ENCODE data around the gene ISYNA1.

Gene ISYNA1

GRCh38 chr19:18445262-18445948 is 7.5 kb upstream of the ISYNA1 start:
- DNase-seq (ENCODE audit: insufficient read length, low spot score) (no peak), FAIRE-seq (no peak)

GRCh38 chr19:18444513-18444912 is 6.6 kb upstream of the ISYNA1 start:
- no peak for FAIRE-seq
- DNase-seq (ENCODE audit: insufficient read length, low spot score): no peak

- FAIRE-seq: no peak
Measured at GRCh38 chr19:18443831-18444230, 5.9 kb upstream of the ISYNA1 start.

GRCh38 chr19:18443406-18443805 is 5.5 kb upstream of the ISYNA1 start:
- no peak for DNase-seq (ENCODE audit: insufficient read length, low spot score)
- FAIRE-seq: no peak

More at GRCh38 chr19:18443831-18444230, 5.9 kb upstream of the ISYNA1 start:
- DNase-seq (ENCODE audit: insufficient read length, low spot score): no peak

- no peak for FAIRE-seq
- no peak for DNase-seq (ENCODE audit: insufficient read length, low spot score)
Measured at GRCh38 chr19:18442941-18443340, 5.0 kb upstream of the ISYNA1 start.

GRCh38 chr19:18441804-18442788 is 4.2 kb upstream of the ISYNA1 start:
- FAIRE-seq: no peak

GRCh38 chr19:18440936-18441803 is 3.2 kb upstream of the ISYNA1 start:
- DNase-seq (ENCODE audit: insufficient read length, low spot score) (no peak), FAIRE-seq (no peak)

More at GRCh38 chr19:18441804-18442788, 4.2 kb upstream of the ISYNA1 start:
- no peak for DNase-seq (ENCODE audit: insufficient read length, low spot score)

GRCh38 chr19:18440415-18440877 is 2.5 kb upstream of the ISYNA1 start:
- FAIRE-seq (no peak), DNase-seq (ENCODE audit: insufficient read length, low spot score) (no peak)

GRCh38 chr19:18439910-18440237 is 1.9 kb upstream of the ISYNA1 start:
- no peak for DNase-seq (ENCODE audit: insufficient read length, low spot score)
- FAIRE-seq: no peak

- DNase-seq (ENCODE audit: insufficient read length, low spot score) (no peak), FAIRE-seq (no peak)
Measured at GRCh38 chr19:18439025-18439909, 1.3 kb upstream of the ISYNA1 start.

- no peak for FAIRE-seq
Measured at GRCh38 chr19:18438331-18439024, 545 bp upstream of the ISYNA1 start.

GRCh38 chr19:18436671-18437490 is 1.1 kb downstream of the ISYNA1 start:
- FAIRE-seq (peak; percentile 74), DNase-seq (ENCODE audit: insufficient read length, low spot score) (peak; percentile 99)

More at GRCh38 chr19:18438331-18439024, 545 bp upstream of the ISYNA1 start:
- no peak for DNase-seq (ENCODE audit: insufficient read length, low spot score)

- FAIRE-seq (no peak), DNase-seq (ENCODE audit: insufficient read length, low spot score) (no peak)
Measured at GRCh38 chr19:18435842-18436670, 1.9 kb downstream of the ISYNA1 start.

- FAIRE-seq (no peak), DNase-seq (ENCODE audit: insufficient read length, low spot score) (no peak)
Measured at GRCh38 chr19:18435178-18435841, 2.6 kb downstream of the ISYNA1 start.

- FAIRE-seq (no peak), DNase-seq (ENCODE audit: insufficient read length, low spot score) (no peak)
Measured at GRCh38 chr19:18434411-18435175, 3.3 kb downstream of the ISYNA1 start.

- DNase-seq (ENCODE audit: insufficient read length, low spot score) (no peak), FAIRE-seq (peak; percentile 83)
Measured at GRCh38 chr19:18433735-18434398, 4.1 kb downstream of the ISYNA1 start.

Data from GM19239 (cell line).